Measurements from ENCODE around the gene YWHAG. TPM values are rescaled to one million over a fixed set of nuclear protein-coding genes. Genes with fewer than 3 reads are reported as not detected.

Gene YWHAG
- total RNA-seq, 2 donors from 2014 or later = 104 to 121 TPM

- Histone ChIP-seq H3K27me3 (no peaks in the 10 kb centered on the region), H3K9ac (ENCODE audit: low read depth in 2 of 2, low read length in 2 of 2) (no peak overlapping the region), H3K4me3 (no peak overlapping the region), H3K4me1 (no peaks in the 10 kb centered on the region), H3K9me3 (no peaks in the 10 kb centered on the region), H3K36me3 (no peaks in the 10 kb centered on the region), H3K27ac (no peak overlapping the region)
- intact Hi-C loops (cut with DNase I) = no loop called here
- DNase-seq = no peak
- TF ChIP-seq, protein P1, sequence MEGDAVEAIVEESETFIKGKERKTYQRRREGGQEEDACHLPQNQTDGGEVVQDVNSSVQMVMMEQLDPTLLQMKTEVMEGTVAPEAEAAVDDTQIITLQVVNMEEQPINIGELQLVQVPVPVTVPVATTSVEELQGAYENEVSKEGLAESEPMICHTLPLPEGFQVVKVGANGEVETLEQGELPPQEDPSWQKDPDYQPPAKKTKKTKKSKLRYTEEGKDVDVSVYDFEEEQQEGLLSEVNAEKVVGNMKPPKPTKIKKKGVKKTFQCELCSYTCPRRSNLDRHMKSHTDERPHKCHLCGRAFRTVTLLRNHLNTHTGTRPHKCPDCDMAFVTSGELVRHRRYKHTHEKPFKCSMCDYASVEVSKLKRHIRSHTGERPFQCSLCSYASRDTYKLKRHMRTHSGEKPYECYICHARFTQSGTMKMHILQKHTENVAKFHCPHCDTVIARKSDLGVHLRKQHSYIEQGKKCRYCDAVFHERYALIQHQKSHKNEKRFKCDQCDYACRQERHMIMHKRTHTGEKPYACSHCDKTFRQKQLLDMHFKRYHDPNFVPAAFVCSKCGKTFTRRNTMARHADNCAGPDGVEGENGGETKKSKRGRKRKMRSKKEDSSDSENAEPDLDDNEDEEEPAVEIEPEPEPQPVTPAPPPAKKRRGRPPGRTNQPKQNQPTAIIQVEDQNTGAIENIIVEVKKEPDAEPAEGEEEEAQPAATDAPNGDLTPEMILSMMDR (IDR thresholded peaks at IDR 0.05) = no peak
Measured at GRCh38 chr7:76326646-76327233, 32.1 kb downstream of the YWHAG start.

DNA sequence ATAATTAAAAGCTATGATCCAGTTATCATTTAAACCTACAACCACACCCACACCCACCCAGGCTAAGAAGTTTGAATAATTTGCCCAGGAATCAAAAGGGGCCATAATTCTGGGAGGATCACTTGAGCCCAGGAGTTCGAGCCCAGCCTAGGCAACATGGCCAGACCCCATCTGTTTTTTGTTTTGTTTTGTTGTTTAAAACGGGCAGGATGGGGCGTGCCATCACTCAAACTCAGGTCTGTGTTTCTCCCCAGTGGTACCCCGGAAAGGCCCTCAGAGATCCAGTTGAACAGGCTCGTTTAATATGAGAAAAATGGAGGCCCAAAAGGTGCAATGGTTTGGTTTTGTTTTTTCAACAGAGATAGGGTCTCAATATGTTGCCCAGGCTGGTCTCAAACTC, 33.0 kb downstream of the YWHAG start:
- H3K4me1 ChIP-seq = no peaks in the 10 kb centered on the region
- no peaks in the 10 kb centered on the region for H3K27me3 ChIP-seq
- TF ChIP-seq, protein P1 (IDR thresholded peaks at IDR 0.05) = no peak
- no peak overlapping the region for H3K4me3 ChIP-seq
- H3K9me3 ChIP-seq = no peaks in the 10 kb centered on the region
- H3K27ac ChIP-seq = no peak overlapping the region
- no peaks in the 10 kb centered on the region for H3K36me3 ChIP-seq
- intact Hi-C loops (cut with DNase I) = no loop called here
- H3K9ac ChIP-seq (ENCODE audit: low read depth in 2 of 2, low read length in 2 of 2) = no peak overlapping the region
- no peak for DNase-seq

DNA sequence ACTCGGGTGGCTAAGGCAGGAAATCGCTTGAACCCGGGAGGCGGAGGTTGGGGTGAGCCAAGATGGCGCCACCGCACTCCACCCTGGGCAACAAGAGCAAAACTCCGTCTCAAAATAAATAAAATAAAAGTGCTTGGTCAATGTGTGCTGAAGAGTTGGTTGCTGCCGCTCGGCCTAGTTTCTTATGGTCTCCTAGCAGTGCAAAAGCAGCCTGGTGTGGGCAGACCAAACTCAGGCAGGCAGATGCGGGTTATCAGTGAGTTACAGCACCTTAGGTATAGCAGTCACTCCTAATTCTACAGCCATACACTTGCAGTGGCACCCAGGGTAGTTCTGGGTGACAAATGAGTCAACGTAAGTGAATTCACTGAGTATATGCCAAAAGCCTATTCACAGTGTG, 33.7 kb downstream of the YWHAG start:
- H3K27ac ChIP-seq = no peak overlapping the region
- H3K36me3 ChIP-seq = no peaks in the 10 kb centered on the region
- no peaks in the 10 kb centered on the region for H3K4me1 ChIP-seq
- H3K9ac ChIP-seq (ENCODE audit: low read depth in 2 of 2, low read length in 2 of 2) = no peak overlapping the region
- intact Hi-C loops (cut with DNase I) = no loop called here
- TF ChIP-seq, protein P1 (IDR thresholded peaks at IDR 0.05) = no peak
- no peaks in the 10 kb centered on the region for H3K9me3 ChIP-seq
- no peak for DNase-seq
- H3K4me3 ChIP-seq = no peak overlapping the region
- H3K27me3 ChIP-seq = no peaks in the 10 kb centered on the region

DNA sequence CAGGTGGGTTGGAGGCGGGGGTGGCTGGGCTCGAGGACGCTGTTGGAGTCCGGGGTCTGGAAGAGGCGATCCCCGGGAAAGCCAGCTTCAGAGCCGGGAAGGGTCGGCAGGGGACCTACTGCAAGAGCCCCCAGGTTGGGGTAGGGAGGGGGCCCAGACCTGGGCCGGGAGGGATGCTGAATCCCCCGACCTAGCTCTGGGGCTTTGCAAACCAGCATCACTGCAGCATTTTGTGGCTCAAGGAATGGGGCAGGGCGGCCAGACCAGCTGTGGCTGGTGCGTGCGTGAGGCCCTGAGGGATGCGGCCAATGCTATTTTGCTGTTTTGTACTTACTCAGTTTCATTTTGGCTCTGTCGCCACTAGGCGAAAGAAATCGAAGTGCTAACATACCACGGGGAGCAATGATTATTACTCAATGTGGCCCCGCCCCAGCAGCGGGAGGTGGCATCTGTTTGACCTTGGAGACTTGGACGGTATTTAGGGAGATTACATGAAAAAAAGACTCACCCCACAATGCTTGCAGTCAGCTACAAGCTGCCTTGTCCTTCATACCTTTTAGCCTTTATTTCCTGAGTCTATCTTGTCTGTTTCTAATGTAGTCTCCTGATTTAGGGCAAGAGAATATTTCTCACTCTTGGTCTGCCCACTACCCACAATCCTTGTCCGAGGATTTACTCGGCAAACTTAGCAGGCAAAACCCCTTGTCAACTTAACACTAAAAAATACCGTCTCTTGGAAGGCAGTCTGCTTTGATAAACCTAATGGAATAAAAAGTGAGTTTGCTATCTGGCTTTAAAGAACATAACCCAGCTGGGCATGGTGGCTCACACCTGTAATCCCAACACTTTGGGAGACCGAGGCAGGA, 40.1 kb downstream of the YWHAG start:
- Histone ChIP-seq H3K4me1 (no peaks in the 10 kb centered on the region), H3K27ac (peak overlapping the region; percentile 99), H3K9ac (ENCODE audit: low read depth in 2 of 2, low read length in 2 of 2) (peak overlapping the region; percentile 86 to 88), H3K9me3 (no peaks in the 10 kb centered on the region), H3K27me3 (no peaks in the 10 kb centered on the region), H3K4me3 (peak overlapping the region; percentile 78), H3K36me3 (no peaks in the 10 kb centered on the region)
- DNase-seq = peak; percentile 89
- intact Hi-C loops (cut with DNase I) = loop anchor here (2.0 kb wide), 1 partner anchor 40 kb away; the partner anchor contains the start of gene YWHAG
- TF ChIP-seq, protein P1 (IDR thresholded peaks at IDR 0.05) = peak; percentile 26

DNA sequence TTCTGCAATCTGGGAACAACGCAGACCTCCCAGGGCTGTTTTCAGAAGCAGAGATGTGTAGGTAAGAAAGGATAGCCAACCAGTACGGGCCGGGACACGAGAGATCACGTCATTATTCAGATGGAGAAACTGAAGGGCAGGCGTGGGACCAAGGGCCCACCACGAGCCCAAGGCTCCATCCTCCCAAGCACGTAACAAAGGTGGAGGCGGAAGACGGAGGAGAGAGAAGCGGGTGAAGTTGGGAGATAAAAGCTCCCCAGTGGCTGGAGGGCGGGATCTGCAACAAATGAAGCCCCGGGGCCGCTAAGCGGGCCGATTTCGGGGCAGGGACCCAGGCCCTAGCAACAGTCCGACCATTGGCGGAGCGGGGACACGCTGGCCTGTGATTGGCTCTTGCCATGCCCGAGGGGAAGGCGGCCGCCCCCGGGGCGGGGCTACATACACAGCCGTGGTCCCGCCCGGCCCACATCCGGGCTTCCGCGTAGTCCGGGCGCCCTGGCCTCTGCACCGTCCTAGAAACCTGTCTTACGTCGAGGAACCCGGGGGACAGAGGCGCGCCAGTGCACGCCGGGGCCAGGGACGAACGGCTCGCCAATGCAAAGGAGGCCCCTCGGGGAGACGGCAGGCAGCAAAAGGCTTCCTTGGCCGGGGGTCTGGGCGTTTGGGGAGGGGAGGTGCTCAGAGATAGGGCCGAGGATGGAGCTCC, 40.9 kb downstream of the YWHAG start:
- TF ChIP-seq, protein P1 (IDR thresholded peaks at IDR 0.05) = no peak

More for the DNA sequence above, 40.9 kb downstream of the YWHAG start:
- H3K27me3 ChIP-seq = no peaks in the 10 kb centered on the region
- peak overlapping the region; percentile 99 for H3K27ac ChIP-seq
- H3K4me3 ChIP-seq = peak overlapping the region; percentile 78
- H3K36me3 ChIP-seq = no peaks in the 10 kb centered on the region
- no peaks in the 10 kb centered on the region for H3K9me3 ChIP-seq
- no peaks in the 10 kb centered on the region for H3K4me1 ChIP-seq
- H3K9ac ChIP-seq (ENCODE audit: low read depth in 2 of 2, low read length in 2 of 2) = peak overlapping the region; percentile 86 to 88
- intact Hi-C loops (cut with DNase I) = loop anchor here (2.0 kb wide), 1 partner anchor 41 kb away; the partner anchor contains the start of gene YWHAG
- DNase-seq = peak; percentile 97

Data from colonic mucosa (tissue), 4 donors.